HepG2 (cell line): ENCODE measurements around the gene SMIM38. TPM values are rescaled to one million over a fixed set of nuclear protein-coding genes. Genes with fewer than 3 reads are reported as not detected.

Experiments used
- MAFK ChIP-seq, 2 experiments: IDR thresholded peaks in 1 of 2; conservative IDR thresholded peaks in 1 of 2; 2 replicates each; pipeline ENCODE4 v1.6.1; 2011; ENCODE audit warnings: improper control_type of control experiment in 2 of 2, low read length in 2 of 2
- NR2F1 ChIP-seq, 2 experiments: fragments of 450-650 bp in 1 of 2; formaldehyde crosslinking in 1 of 2; IDR thresholded peaks; 2 replicates each; pipeline versions ENCODE4 v1.5.0 to v1.6.1; 2016 to 2020; ENCODE audit warnings: mild to moderate bottlenecking in 1 of 2, missing compliant biosample characterization in 1 of 2, missing genetic modification reagents in 1 of 2, moderate library complexity in 1 of 2
- NR2F2 ChIP-seq: IDR thresholded peaks from 2 replicates; pipeline ENCODE4 v1.6.1; 2012; ENCODE audit warnings: low read depth, inconsistent platforms, borderline replicate concordance
- ZNF414 ChIP-seq: sonication (generic); formaldehyde crosslinking; IDR thresholded peaks from 2 replicates; pipeline ENCODE4 v1.5.0; 2020; ENCODE audit warnings: missing genetic modification reagents
- polyA plus RNA-seq, 8 experiments: library from polyadenylated mRNA; depleted of rRNA in 3 of 8; stranded (reverse) in 7 of 8; unstranded in 1 of 8; fragments of >200 nt; fragmentation: Illumina TruSeq in 4 of 8; extraction: Trizol in 4 of 8; gene quantifications; 2 replicates each; pipeline versions ENCODE4 v1.2.1 to v1.2.3, GENCODE V29; 2011 to 2016; ENCODE audit warnings: low read depth in 4 of 8, missing spikeins in 1 of 8, mixed read lengths in 1 of 8; ENCODE audit not compliant: insufficient read depth in 1 of 8
- total RNA-seq, 5 experiments: library from RNA; depleted of rRNA; stranded (reverse); fragments of >200 nt; fragmentation: Illumina TruSeq; extraction: Trizol; gene quantifications; 2 replicates each; pipeline ENCODE4 v1.2.3, GENCODE V29; 2016; ENCODE audit warnings: low read depth in 1 of 5
- TF ChIP-seq, protein P1 (sequence below): sonication (generic); formaldehyde crosslinking; IDR thresholded peaks from 2 replicates; pipeline ENCODE4 v1.4.0; 2020; ENCODE audit warnings: mild to moderate bottlenecking, low read depth, missing genetic modification reagents
- TF ChIP-seq, protein P2 (sequence below): sonication (generic); formaldehyde crosslinking; IDR thresholded peaks from 2 replicates; pipeline ENCODE4 v1.8.0; 2022; ENCODE audit warnings: missing genetic modification reagents, mild to moderate bottlenecking, moderate library complexity, borderline replicate concordance
- TF ChIP-seq, protein P3 (sequence below): IDR thresholded peaks from 2 replicates; pipeline ENCODE4 v1.6.1; 2016; ENCODE audit warnings: missing genetic modification reagents, missing compliant biosample characterization
- TF ChIP-seq, protein P4 (sequence below): sonication (generic); formaldehyde crosslinking; IDR thresholded peaks from 2 replicates; pipeline ENCODE4 v1.8.0; 2022; ENCODE audit warnings: missing genetic modification reagents, mild to moderate bottlenecking, inconsistent platforms, borderline replicate concordance

Gene SMIM38
- total and polyA plus RNA-seq, 2 of the 13 experiments (the other 11 are each of a cell fraction or from before 2014, with no cell fraction given) = 0.30 to 0.40 TPM

GRCh38 chr11:69132301-69132670 is 23.4 kb upstream of the SMIM38 start (continued):
- TF ChIP-seq, protein P1, sequence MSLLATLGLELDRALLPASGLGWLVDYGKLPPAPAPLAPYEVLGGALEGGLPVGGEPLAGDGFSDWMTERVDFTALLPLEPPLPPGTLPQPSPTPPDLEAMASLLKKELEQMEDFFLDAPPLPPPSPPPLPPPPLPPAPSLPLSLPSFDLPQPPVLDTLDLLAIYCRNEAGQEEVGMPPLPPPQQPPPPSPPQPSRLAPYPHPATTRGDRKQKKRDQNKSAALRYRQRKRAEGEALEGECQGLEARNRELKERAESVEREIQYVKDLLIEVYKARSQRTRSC (CRISPR knock-in tag) = no peak
- TF ChIP-seq, protein P2, sequence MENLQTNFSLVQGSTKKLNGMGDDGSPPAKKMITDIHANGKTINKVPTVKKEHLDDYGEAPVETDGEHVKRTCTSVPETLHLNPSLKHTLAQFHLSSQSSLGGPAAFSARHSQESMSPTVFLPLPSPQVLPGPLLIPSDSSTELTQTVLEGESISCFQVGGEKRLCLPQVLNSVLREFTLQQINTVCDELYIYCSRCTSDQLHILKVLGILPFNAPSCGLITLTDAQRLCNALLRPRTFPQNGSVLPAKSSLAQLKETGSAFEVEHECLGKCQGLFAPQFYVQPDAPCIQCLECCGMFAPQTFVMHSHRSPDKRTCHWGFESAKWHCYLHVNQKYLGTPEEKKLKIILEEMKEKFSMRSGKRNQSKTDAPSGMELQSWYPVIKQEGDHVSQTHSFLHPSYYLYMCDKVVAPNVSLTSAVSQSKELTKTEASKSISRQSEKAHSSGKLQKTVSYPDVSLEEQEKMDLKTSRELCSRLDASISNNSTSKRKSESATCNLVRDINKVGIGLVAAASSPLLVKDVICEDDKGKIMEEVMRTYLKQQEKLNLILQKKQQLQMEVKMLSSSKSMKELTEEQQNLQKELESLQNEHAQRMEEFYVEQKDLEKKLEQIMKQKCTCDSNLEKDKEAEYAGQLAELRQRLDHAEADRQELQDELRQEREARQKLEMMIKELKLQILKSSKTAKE (CRISPR knock-in tag) = no peak
- TF ChIP-seq MAFK (conservative IDR thresholded peaks at IDR 0.05 in 1 of 2, IDR thresholded peaks at IDR 0.05 in 1 of 2; ENCODE audit: low read length in 2 of 2) (no peak), NR2F1 (CRISPR knock-in tag; IDR thresholded peaks at IDR 0.05) (no peak), ZNF414 (CRISPR knock-in tag) (no peak), NR2F2 (no peak)
- TF ChIP-seq, protein P3, sequence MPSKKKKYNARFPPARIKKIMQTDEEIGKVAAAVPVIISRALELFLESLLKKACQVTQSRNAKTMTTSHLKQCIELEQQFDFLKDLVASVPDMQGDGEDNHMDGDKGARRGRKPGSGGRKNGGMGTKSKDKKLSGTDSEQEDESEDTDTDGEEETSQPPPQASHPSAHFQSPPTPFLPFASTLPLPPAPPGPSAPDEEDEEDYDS (CRISPR knock-in tag) = no peak
- TF ChIP-seq, protein P4, sequence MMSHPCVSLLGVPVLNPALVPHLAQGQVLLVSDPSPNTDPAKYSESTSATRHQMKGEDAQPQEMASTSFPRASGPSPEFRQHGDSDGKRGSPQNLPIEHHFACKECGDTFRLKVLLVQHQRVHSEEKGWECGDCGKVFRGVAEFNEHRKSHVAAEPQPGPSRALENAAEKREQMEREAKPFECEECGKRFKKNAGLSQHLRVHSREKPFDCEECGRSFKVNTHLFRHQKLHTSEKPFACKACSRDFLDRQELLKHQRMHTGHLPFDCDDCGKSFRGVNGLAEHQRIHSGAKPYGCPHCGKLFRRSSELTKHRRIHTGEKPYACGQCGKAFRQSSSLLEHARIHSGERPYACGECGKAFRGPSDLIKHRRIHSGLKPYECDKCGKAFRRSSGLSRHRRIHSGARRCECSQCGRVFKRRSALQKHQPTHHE (CRISPR knock-in tag) = no peak
